ENCODE measurements around the gene BCL3.
"Not testable (repeated sequence)": the region's sequence is repeated elsewhere in the genome, so short reads cannot be mapped to it uniquely, and the experiment has no call there.

The BCL3 gene

GRCh38 chr19:44759083-44759804, 10.7 kb downstream of the BCL3 start:
- DNase-seq (ENCODE audit: low spot score) = no peak

- DNase-seq (ENCODE audit: low spot score) = no peak
Observed at GRCh38 chr19:44762038-44762437, 13.5 kb downstream of the BCL3 start.

GRCh38 chr19:44765033-44765948, 16.8 kb downstream of the BCL3 start:
- peak; percentile 68 for DNase-seq (ENCODE audit: low spot score)

- DNase-seq (ENCODE audit: low spot score) = no peak
Observed at GRCh38 chr19:44765949-44766335, 17.4 kb downstream of the BCL3 start.

- DNase-seq (ENCODE audit: low spot score) = no peak
Observed at GRCh38 chr19:44767295-44768180, 19.0 kb downstream of the BCL3 start.

- DNase-seq (ENCODE audit: low spot score) = peak; percentile 93
Observed at GRCh38 chr19:44770550-44771257, 22.2 kb downstream of the BCL3 start.

- not testable (repeated sequence) for DNase-seq (ENCODE audit: low spot score)
Observed at GRCh38 chr19:44772144-44772543, 23.6 kb downstream of the BCL3 start.

- no peak for DNase-seq (ENCODE audit: low spot score)
Observed at GRCh38 chr19:44772959-44773358, 24.5 kb downstream of the BCL3 start.

GRCh38 chr19:44775676-44776240, 27.2 kb downstream of the BCL3 start:
- no peak for DNase-seq (ENCODE audit: low spot score)

- DNase-seq (ENCODE audit: low spot score) = no peak
Observed at GRCh38 chr19:44776402-44777096, 28.0 kb downstream of the BCL3 start.

GRCh38 chr19:44777715-44778347, 29.3 kb downstream of the BCL3 start, which contains the start of gene CBLC:
CBLC (plus strand) TSS chr19:44777890; CDS start chr19:44777932, 42 bp downstream.
- no peak for DNase-seq (ENCODE audit: low spot score)

- no peak for DNase-seq (ENCODE audit: low spot score)
Observed at GRCh38 chr19:44779150-44779549, 30.6 kb downstream of the BCL3 start.

- DNase-seq (ENCODE audit: low spot score) = not testable (repeated sequence)
Observed at GRCh38 chr19:44781694-44782093, 33.2 kb downstream of the BCL3 start.

- DNase-seq (ENCODE audit: low spot score) = peak; percentile 43
Observed at GRCh38 chr19:44782729-44783128, 34.2 kb downstream of the BCL3 start.

GRCh38 chr19:44783545-44783944, 35.0 kb downstream of the BCL3 start:
- DNase-seq (ENCODE audit: low spot score) = no peak

- no peak for DNase-seq (ENCODE audit: low spot score)
Observed at GRCh38 chr19:44785271-44785670, 36.8 kb downstream of the BCL3 start.

- DNase-seq (ENCODE audit: low spot score) = no peak
Observed at GRCh38 chr19:44785993-44786392, 37.5 kb downstream of the BCL3 start.

- DNase-seq (ENCODE audit: low spot score) = no peak
Observed at GRCh38 chr19:44788971-44789370, 40.5 kb downstream of the BCL3 start.

- no peak for DNase-seq (ENCODE audit: low spot score)
Observed at GRCh38 chr19:44789943-44790483, 41.5 kb downstream of the BCL3 start.

- no peak for DNase-seq (ENCODE audit: low spot score)
Observed at GRCh38 chr19:44792281-44792680, 43.8 kb downstream of the BCL3 start.
